Calu3 (cell line): ENCODE data around the gene ADA. TPM values are rescaled to one million over a fixed set of nuclear protein-coding genes. Genes with fewer than 3 reads are reported as not detected.
"Not testable (repeated sequence)": the region's sequence is repeated elsewhere in the genome, so short reads cannot be mapped to it uniquely, and the experiment has no call there.

Source experiments
- BruUV-seq: library from RNA; stranded (reverse); fragments of 400-500 nt; replicated peaks from 2 replicates; lab custom pipeline; 2021; lab: Mats Ljungman, UMichigan
- CTCF ChIA-PET: fragments of 300-600 bp; sonication (Branson Sonifier 250); formaldehyde crosslinking; loops from one replicate; lab custom pipeline; 2022; ENCODE audit warnings: antibody characterized with exemption; lab: Charles Lee
- DNase-seq: peaks from one replicate; pipeline ENCODE4 v3.0.0; 2022
- H3K27ac Mint-ChIP-seq: one replicate; pipeline ENCODE4 v1.8.0; 2022; ENCODE audit warnings: mixed read lengths; ENCODE audit not compliant: unreplicated experiment
- H3K27me3 Mint-ChIP-seq: one replicate; pipeline ENCODE4 v1.8.0; 2022; ENCODE audit warnings: mixed read lengths; ENCODE audit not compliant: unreplicated experiment
- H3K36me3 Mint-ChIP-seq: one replicate; pipeline ENCODE4 v1.8.0; 2022; ENCODE audit warnings: mild to moderate bottlenecking, moderate library complexity, mixed read lengths; ENCODE audit not compliant: insufficient read depth, unreplicated experiment
- H3K4me1 Mint-ChIP-seq: one replicate; pipeline ENCODE4 v1.8.0; 2022; ENCODE audit warnings: mild to moderate bottlenecking, low read depth, mixed read lengths; ENCODE audit not compliant: unreplicated experiment
- H3K4me3 Mint-ChIP-seq: one replicate; pipeline ENCODE4 v1.8.0; 2022; ENCODE audit warnings: mild to moderate bottlenecking, low read depth, moderate library complexity, mixed read lengths; ENCODE audit not compliant: unreplicated experiment
- H3K9me3 Mint-ChIP-seq: one replicate; pipeline ENCODE4 v1.8.0; 2022; ENCODE audit warnings: low read depth, mixed read lengths; ENCODE audit not compliant: unreplicated experiment
- CTCF ChIP-seq: fragments of 200-600 bp; IDR thresholded peaks from one replicate; pipeline ENCODE4 v1.8.0; 2022; ENCODE audit warnings: antibody characterized with exemption; ENCODE audit not compliant: unreplicated experiment
- intact Hi-C: fragments of 100-400 bp; cut with micrococcal nuclease; formaldehyde crosslinking; loops from one replicate; pipeline ENCODE4 v1.10.0; 2022; ENCODE audit not compliant: unreplicated experiment
- total RNA-seq: library from RNA; stranded (reverse); gene quantifications from 2 replicates; pipeline ENCODE4 v1.2.3, GENCODE V29; 2022

ADA gene
- total RNA-seq, 1 experiment from 2014 or later = 7.5 TPM

- Mint-ChIP-seq H3K9me3 (no peaks in the 10 kb centered on the region), H3K27ac (no peak overlapping the region), H3K36me3 (no peaks in the 10 kb centered on the region), H3K4me3 (no peak overlapping the region), H3K27me3 (no peaks in the 10 kb centered on the region), H3K4me1 (peaks cover 7% of the 10 kb centered on the region)
- intact Hi-C loops = no loop called here
- BruUV-seq = no TSS peak
- CTCF ChIA-PET = no interaction called here
- TF ChIP-seq CTCF = no peak
- no peak for DNase-seq
Observed at GRCh38 chr20:44678990-44679611, 27.6 kb upstream of the ADA start.

DNA sequence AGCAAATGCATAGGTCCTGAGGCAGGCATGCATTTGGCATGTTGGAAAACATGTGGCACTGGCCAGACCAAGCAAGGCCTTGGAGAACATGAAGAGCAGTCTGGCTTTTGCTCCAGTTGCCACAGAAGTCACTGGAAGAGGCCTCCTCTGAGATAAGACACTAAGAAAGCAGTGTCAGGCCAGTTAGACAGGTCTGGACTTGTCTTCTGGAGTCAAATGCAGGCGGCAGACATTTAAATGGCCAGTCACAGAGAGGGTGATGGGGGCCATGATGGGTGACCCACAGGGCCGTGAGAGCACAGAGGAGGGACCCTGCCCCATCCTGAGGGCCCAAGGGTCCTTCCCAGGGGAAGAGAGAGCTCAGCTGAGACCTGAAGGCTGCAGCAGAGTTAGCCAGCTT is 26.7 kb upstream of the ADA start:
- BruUV-seq = no TSS peak
- no peak overlapping the region for H3K4me3 Mint-ChIP-seq
- intact Hi-C loops = no loop called here
- CTCF ChIA-PET = interaction anchor here (0.7 kb wide), 1 partner anchor 43 kb away, joined by 3 read pairs; no protein-coding TSS in a partner anchor
- no peak for DNase-seq
- H3K27me3 Mint-ChIP-seq = no peaks in the 10 kb centered on the region
- no peak for TF ChIP-seq CTCF
- no peaks in the 10 kb centered on the region for H3K36me3 Mint-ChIP-seq
- H3K27ac Mint-ChIP-seq = no peak overlapping the region
- H3K9me3 Mint-ChIP-seq = no peaks in the 10 kb centered on the region
- no peaks in the 10 kb centered on the region for H3K4me1 Mint-ChIP-seq

- CTCF ChIA-PET = not testable (repeated sequence)
Observed at GRCh38 chr20:44672318-44672902, 20.9 kb upstream of the ADA start.

GRCh38 chr20:44671541-44671940 is 20.0 kb upstream of the ADA start:
- H3K9me3 Mint-ChIP-seq, H3K36me3 Mint-ChIP-seq, intact Hi-C loops, H3K27ac Mint-ChIP-seq, DNase-seq, BruUV-seq, H3K4me3 Mint-ChIP-seq: not testable (repeated sequence)
- CTCF ChIA-PET = interaction anchor here (0.6 kb wide), 1 partner anchor 13 kb away, joined by 5 read pairs; no protein-coding TSS in a partner anchor
- peaks cover 13% of the 10 kb centered on the region for H3K4me1 Mint-ChIP-seq
- peaks cover 17% of the 10 kb centered on the region for H3K27me3 Mint-ChIP-seq

More at GRCh38 chr20:44672318-44672902, 20.9 kb upstream of the ADA start:
- H3K4me3 Mint-ChIP-seq, H3K27ac Mint-ChIP-seq, DNase-seq, H3K9me3 Mint-ChIP-seq, intact Hi-C loops, BruUV-seq, H3K36me3 Mint-ChIP-seq: not testable (repeated sequence)
- peaks cover 13% of the 10 kb centered on the region for H3K4me1 Mint-ChIP-seq
- peaks cover 17% of the 10 kb centered on the region for H3K27me3 Mint-ChIP-seq

- H3K4me1 Mint-ChIP-seq = peaks cover 13% of the 10 kb centered on the region
- H3K9me3 Mint-ChIP-seq, BruUV-seq, CTCF ChIA-PET, H3K36me3 Mint-ChIP-seq, H3K4me3 Mint-ChIP-seq, H3K27ac Mint-ChIP-seq, intact Hi-C loops: not testable (repeated sequence)
- peaks cover 17% of the 10 kb centered on the region for H3K27me3 Mint-ChIP-seq
- DNase-seq = peak; percentile 59
Observed at GRCh38 chr20:44670851-44671250, 19.4 kb upstream of the ADA start.
